Progenitor cell of endocrine pancreas (in vitro differentiated cells): ENCODE data around the gene YTHDF1. TPM values are rescaled to one million over a fixed set of nuclear protein-coding genes. Genes with fewer than 3 reads are reported as not detected.

Experiments used
- DNase-seq: peaks from one replicate; pipeline ENCODE4 v3.0.0; 2021; ENCODE audit warnings: low spot score; ENCODE audit not compliant: unreplicated experiment
- H3K27ac Mint-ChIP-seq: 2 replicates; pipeline ENCODE4 v1.8.0; 2021; ENCODE audit warnings: mild to moderate bottlenecking, moderate library complexity, mixed read lengths
- H3K27me3 Mint-ChIP-seq: 2 replicates; pipeline ENCODE4 v1.8.0; 2021; ENCODE audit warnings: mixed read lengths
- H3K36me3 Mint-ChIP-seq: 2 replicates; pipeline ENCODE4 v1.8.0; 2022; ENCODE audit warnings: mixed read lengths; ENCODE audit not compliant: insufficient read depth
- H3K4me1 Mint-ChIP-seq: 2 replicates; pipeline ENCODE4 v1.8.0; 2021; ENCODE audit warnings: low read depth, mixed read lengths
- H3K4me3 Mint-ChIP-seq: 2 replicates; pipeline ENCODE4 v1.8.0; 2021; ENCODE audit warnings: low read depth, mild to moderate bottlenecking, moderate library complexity, mixed read lengths
- H3K9me3 Mint-ChIP-seq: 2 replicates; pipeline ENCODE4 v1.8.0; 2021; ENCODE audit warnings: low read depth, mixed read lengths
- CTCF ChIP-seq: fragments of 200-600 bp; sonication (generic); IDR thresholded peaks from one replicate; pipeline ENCODE4 v1.5.0; 2021; ENCODE audit warnings: antibody characterized with exemption, mild to moderate bottlenecking; ENCODE audit not compliant: unreplicated experiment
- total RNA-seq: library from RNA; stranded (reverse); gene quantifications from 2 replicates; pipeline ENCODE4 v1.2.1, GENCODE V29; 2021

Gene YTHDF1
- total RNA-seq, 1 donor from 2014 or later = 53.8 TPM

- H3K27ac Mint-ChIP-seq = no peak overlapping the region
- H3K27me3 Mint-ChIP-seq = no peaks in the 10 kb centered on the region
- peaks cover 3% of the 10 kb centered on the region for H3K4me1 Mint-ChIP-seq
- no peak for TF ChIP-seq CTCF
- H3K4me3 Mint-ChIP-seq = no peak overlapping the region
- DNase-seq = no peak
- H3K36me3 Mint-ChIP-seq = no peaks in the 10 kb centered on the region
- H3K9me3 Mint-ChIP-seq = no peaks in the 10 kb centered on the region
Measured at GRCh38 chr20:63189322-63189642, 26.6 kb downstream of the YTHDF1 start.

- TF ChIP-seq CTCF = no peak
- no peaks in the 10 kb centered on the region for H3K36me3 Mint-ChIP-seq
- no peak overlapping the region for H3K4me3 Mint-ChIP-seq
- no peaks in the 10 kb centered on the region for H3K9me3 Mint-ChIP-seq
- H3K4me1 Mint-ChIP-seq = no peaks in the 10 kb centered on the region
- peaks cover 4% of the 10 kb centered on the region for H3K27me3 Mint-ChIP-seq
- H3K27ac Mint-ChIP-seq = no peak overlapping the region
- DNase-seq = no peak
Measured at GRCh38 chr20:63188641-63189321, 27.1 kb downstream of the YTHDF1 start.

- Mint-ChIP-seq H3K27me3 (peaks cover 9% of the 10 kb centered on the region), H3K36me3 (no peaks in the 10 kb centered on the region), H3K4me1 (no peaks in the 10 kb centered on the region), H3K9me3 (no peaks in the 10 kb centered on the region), H3K27ac (no peak overlapping the region), H3K4me3 (no peak overlapping the region)
- DNase-seq = no peak
- TF ChIP-seq CTCF = no peak
Measured at GRCh38 chr20:63188159-63188442, 27.8 kb downstream of the YTHDF1 start.

GRCh38 chr20:63187338-63188158 is 28.4 kb downstream of the YTHDF1 start:
- no peaks in the 10 kb centered on the region for H3K4me1 Mint-ChIP-seq
- TF ChIP-seq CTCF = no peak
- peak overlapping the region; percentile 41 for H3K27ac Mint-ChIP-seq
- no peaks in the 10 kb centered on the region for H3K36me3 Mint-ChIP-seq
- H3K4me3 Mint-ChIP-seq = no peak overlapping the region
- H3K9me3 Mint-ChIP-seq = no peaks in the 10 kb centered on the region
- no peak for DNase-seq
- H3K27me3 Mint-ChIP-seq = peaks cover 9% of the 10 kb centered on the region

GRCh38 chr20:63186528-63187316 is 29.2 kb downstream of the YTHDF1 start:
- H3K27ac Mint-ChIP-seq = no peak overlapping the region
- H3K4me1 Mint-ChIP-seq = no peaks in the 10 kb centered on the region
- peaks cover 13% of the 10 kb centered on the region for H3K27me3 Mint-ChIP-seq
- no peak for DNase-seq
- H3K4me3 Mint-ChIP-seq = no peak overlapping the region
- H3K9me3 Mint-ChIP-seq = no peaks in the 10 kb centered on the region
- TF ChIP-seq CTCF = no peak
- H3K36me3 Mint-ChIP-seq = no peaks in the 10 kb centered on the region
